HCT116 (cell line): ENCODE results near the gene TMCC1.

ENCODE experiments used
- CTCF ChIP-seq, 3 experiments: fragments of 200-600 bp in 1 of 3; sonication (generic) in 1 of 3; IDR thresholded peaks in 2 of 3; conservative IDR thresholded peaks in 1 of 3; 2 replicates each; pipeline ENCODE4 v1.5.1; 2012 to 2017; ENCODE audit warnings: low read depth in 2 of 3, low read length in 2 of 3, antibody characterized with exemption in 1 of 3, borderline replicate concordance in 1 of 3, control low read depth in 1 of 3, mild to moderate bottlenecking in 1 of 3, mixed read lengths in 1 of 3, mixed run types in 1 of 3, moderate library complexity in 1 of 3; ENCODE audit not compliant: insufficient read depth in 1 of 3
- EGR1 ChIP-seq: IDR thresholded peaks from 2 replicates; pipeline ENCODE4 v1.6.1; 2012; ENCODE audit warnings: low read depth
- EZH2 ChIP-seq: fragments of 200-600 bp; sonication (generic); IDR thresholded peaks from 2 replicates; pipeline ENCODE4 v1.6.1; 2017; ENCODE audit warnings: antibody characterized with exemption, mixed run types
- FOSL1 ChIP-seq: IDR thresholded peaks from 2 replicates; pipeline ENCODE4 v1.6.1; 2012; ENCODE audit warnings: low read depth
- MAX ChIP-seq: IDR thresholded peaks from 2 replicates; pipeline ENCODE4 v1.6.1; 2012
- POLR2A ChIP-seq: IDR thresholded peaks from 2 replicates; pipeline ENCODE4 v1.7.0; 2011; ENCODE audit warnings: borderline replicate concordance; ENCODE audit not compliant: insufficient read depth, insufficient read length; ENCODE audit errors: extremely low read depth
- POLR2AphosphoS5 ChIP-seq: IDR thresholded peaks from 2 replicates; pipeline ENCODE4 v1.6.1; 2011; ENCODE audit warnings: mild to moderate bottlenecking, low read depth, low read length, moderate library complexity
- REST ChIP-seq: IDR thresholded peaks from 2 replicates; pipeline ENCODE4 v1.6.1; 2012; ENCODE audit warnings: low read depth
- ZNF274 ChIP-seq: fragments of 200-500 bp; sonication (Bioruptor generic); IDR thresholded peaks from 2 replicates; pipeline ENCODE4 v1.6.1; 2014; ENCODE audit warnings: mild to moderate bottlenecking, low read depth, low read length, inconsistent platforms

GRCh38 chr3:129701161-129701560, 192.3 kb downstream of the TMCC1 start:
- TF ChIP-seq EGR1 = no peak
- no peak for TF ChIP-seq ZNF274
- no peak for TF ChIP-seq CTCF (IDR thresholded peaks at IDR 0.05 in 2 of 3, conservative IDR thresholded peaks at IDR 0.05 in 1 of 3; ENCODE audit: borderline replicate concordance in 1 of 3, insufficient read depth in 1 of 3, low read depth in 2 of 3, low read length in 2 of 3)
- TF ChIP-seq POLR2A = no peak
- no peak for TF ChIP-seq EZH2
- TF ChIP-seq POLR2AphosphoS5 = no peak
- TF ChIP-seq MAX = no peak
- no peak for TF ChIP-seq FOSL1
- TF ChIP-seq REST = no peak
